Endothelial cell of hepatic sinusoid (primary cell): ENCODE measurements around the gene PDE9A.
"Not testable (repeated sequence)": the region's sequence is repeated elsewhere in the genome, so short reads cannot be mapped to it uniquely, and the experiment has no call there.

Experiments
- in situ Hi-C: cut with HindIII; loops from 2 replicates; pipeline ENCODE4 v1.10.0; 2017; ENCODE audit warnings: low sequenced_read_pairs

PDE9A gene

GRCh38 chr21:42812528-42813241 is 159.3 kb downstream of the PDE9A start:
- in situ Hi-C loops = not testable (repeated sequence)

GRCh38 chr21:42815217-42815616 is 161.8 kb downstream of the PDE9A start:
- in situ Hi-C loops = no loop called here

- in situ Hi-C loops = no loop called here
These were observed 164.9 kb downstream of the PDE9A start for GRCh38 chr21:42818328-42818749.

- in situ Hi-C loops = no loop called here
These were observed 166.6 kb downstream of the PDE9A start for GRCh38 chr21:42819861-42820615.

GRCh38 chr21:42820616-42821465 is 167.4 kb downstream of the PDE9A start:
- in situ Hi-C loops = no loop called here
